ENCODE measurements around the gene GALNTL6. TPM values are rescaled to one million over a fixed set of nuclear protein-coding genes. Genes with fewer than 3 reads are reported as not detected.
A peak's percentile ranks its signal among the peaks of the same experiment; 100 is the strongest.

Gene GALNTL6
- 0.09 TPM for polyA plus RNA-seq (2012; ENCODE audit: low read depth, missing spikeins)

GRCh38 chr4:171812665-171813525, at the start of gene GALNTL6:
Gene GALNTL6, plus strand, starts transcription at chr4:171813404.
- no peak for TF ChIP-seq TAF1 (IDR thresholded peaks at IDR 0.05; ENCODE audit: low read depth, low read length)
- TF ChIP-seq SPI1 (IDR thresholded peaks at IDR 0.05; ENCODE audit: low read depth, low read length), result no peak
- no peak for TF ChIP-seq PAX5 (IDR thresholded peaks at IDR 0.05; ENCODE audit: insufficient read depth, low read length, severe bottlenecking)
- no peak for TF ChIP-seq POLR2A (IDR thresholded peaks at IDR 0.05; ENCODE audit: low read depth, low read length)
- no peak for TF ChIP-seq POU2F2 (IDR thresholded peaks at IDR 0.05; ENCODE audit: low read depth, low read length)
- no peak for TF ChIP-seq POLR2AphosphoS5 (IDR thresholded peaks at IDR 0.05; ENCODE audit: low read depth, low read length)
- FAIRE-seq, result no peak
- peak; percentile 18 for DNase-seq (ENCODE audit: insufficient read length, low spot score)

- DNase-seq (ENCODE audit: insufficient read length, low spot score) (no peak), FAIRE-seq (no peak)
- TF ChIP-seq POLR2A (IDR thresholded peaks at IDR 0.05; ENCODE audit: low read depth, low read length), result no peak
- no peak for TF ChIP-seq POU2F2 (IDR thresholded peaks at IDR 0.05; ENCODE audit: low read depth, low read length)
- TF ChIP-seq PAX5 (IDR thresholded peaks at IDR 0.05; ENCODE audit: insufficient read depth, low read length, severe bottlenecking), result no peak
- TF ChIP-seq SPI1 (IDR thresholded peaks at IDR 0.05; ENCODE audit: low read depth, low read length), result no peak
- TF ChIP-seq TAF1 (IDR thresholded peaks at IDR 0.05; ENCODE audit: low read depth, low read length), result no peak
- no peak for TF ChIP-seq POLR2AphosphoS5 (IDR thresholded peaks at IDR 0.05; ENCODE audit: low read depth, low read length)
Measured at GRCh38 chr4:171765514-171765913, 47.7 kb upstream of the GALNTL6 start.

- FAIRE-seq, result no peak
- no peak for DNase-seq (ENCODE audit: insufficient read length, low spot score)
- no peak for TF ChIP-seq PAX5 (IDR thresholded peaks at IDR 0.05; ENCODE audit: insufficient read depth, low read length, severe bottlenecking)
- no peak for TF ChIP-seq POLR2A (IDR thresholded peaks at IDR 0.05; ENCODE audit: low read depth, low read length)
Measured at GRCh38 chr4:171774642-171775190, 38.5 kb upstream of the GALNTL6 start.

- TF ChIP-seq POLR2AphosphoS5 (IDR thresholded peaks at IDR 0.05; ENCODE audit: low read depth, low read length) (no peak), SPI1 (IDR thresholded peaks at IDR 0.05; ENCODE audit: low read depth, low read length) (no peak), POU2F2 (IDR thresholded peaks at IDR 0.05; ENCODE audit: low read depth, low read length) (no peak), POLR2A (IDR thresholded peaks at IDR 0.05; ENCODE audit: low read depth, low read length) (no peak), TAF1 (IDR thresholded peaks at IDR 0.05; ENCODE audit: low read depth, low read length) (no peak), PAX5 (IDR thresholded peaks at IDR 0.05; ENCODE audit: insufficient read depth, low read length, severe bottlenecking) (no peak)
Measured at GRCh38 chr4:171779301-171779700, 33.9 kb upstream of the GALNTL6 start.

GRCh38 chr4:171785388-171785787, 27.8 kb upstream of the GALNTL6 start:
- no peak for DNase-seq (ENCODE audit: insufficient read length, low spot score)
- no peak for FAIRE-seq
- TF ChIP-seq POLR2A (IDR thresholded peaks at IDR 0.05; ENCODE audit: low read depth, low read length), result no peak
- TF ChIP-seq PAX5 (IDR thresholded peaks at IDR 0.05; ENCODE audit: insufficient read depth, low read length, severe bottlenecking), result no peak

More at GRCh38 chr4:171779301-171779700, 33.9 kb upstream of the GALNTL6 start:
- FAIRE-seq (no peak), DNase-seq (ENCODE audit: insufficient read length, low spot score) (no peak)

- TF ChIP-seq POLR2A (IDR thresholded peaks at IDR 0.05; ENCODE audit: low read depth, low read length) (no peak), POU2F2 (IDR thresholded peaks at IDR 0.05; ENCODE audit: low read depth, low read length) (no peak), TAF1 (IDR thresholded peaks at IDR 0.05; ENCODE audit: low read depth, low read length) (no peak), PAX5 (IDR thresholded peaks at IDR 0.05; ENCODE audit: insufficient read depth, low read length, severe bottlenecking) (no peak), SPI1 (IDR thresholded peaks at IDR 0.05; ENCODE audit: low read depth, low read length) (no peak), POLR2AphosphoS5 (IDR thresholded peaks at IDR 0.05; ENCODE audit: low read depth, low read length) (no peak)
- DNase-seq (ENCODE audit: insufficient read length, low spot score), result no peak
- FAIRE-seq, result no peak
Measured at GRCh38 chr4:171793723-171794122, 19.5 kb upstream of the GALNTL6 start.

GRCh38 chr4:171794528-171794927, 18.7 kb upstream of the GALNTL6 start:
- FAIRE-seq (no peak), DNase-seq (ENCODE audit: insufficient read length, low spot score) (no peak)
- TF ChIP-seq TAF1 (IDR thresholded peaks at IDR 0.05; ENCODE audit: low read depth, low read length) (no peak), POLR2A (IDR thresholded peaks at IDR 0.05; ENCODE audit: low read depth, low read length) (no peak), POLR2AphosphoS5 (IDR thresholded peaks at IDR 0.05; ENCODE audit: low read depth, low read length) (no peak), SPI1 (IDR thresholded peaks at IDR 0.05; ENCODE audit: low read depth, low read length) (no peak), PAX5 (IDR thresholded peaks at IDR 0.05; ENCODE audit: insufficient read depth, low read length, severe bottlenecking) (no peak), POU2F2 (IDR thresholded peaks at IDR 0.05; ENCODE audit: low read depth, low read length) (no peak)

GRCh38 chr4:171809854-171810253, 3.4 kb upstream of the GALNTL6 start:
- no peak for DNase-seq (ENCODE audit: insufficient read length, low spot score)

GRCh38 chr4:171812333-171812664, 905 bp upstream of the GALNTL6 start:
- DNase-seq (ENCODE audit: insufficient read length, low spot score), result no peak
- peak; percentile 71 for FAIRE-seq
- no peak for TF ChIP-seq POLR2A (IDR thresholded peaks at IDR 0.05; ENCODE audit: low read depth, low read length)
- TF ChIP-seq PAX5 (IDR thresholded peaks at IDR 0.05; ENCODE audit: insufficient read depth, low read length, severe bottlenecking), result no peak
- no peak for TF ChIP-seq POLR2AphosphoS5 (IDR thresholded peaks at IDR 0.05; ENCODE audit: low read depth, low read length)
- no peak for TF ChIP-seq POU2F2 (IDR thresholded peaks at IDR 0.05; ENCODE audit: low read depth, low read length)
- no peak for TF ChIP-seq SPI1 (IDR thresholded peaks at IDR 0.05; ENCODE audit: low read depth, low read length)
- no peak for TF ChIP-seq TAF1 (IDR thresholded peaks at IDR 0.05; ENCODE audit: low read depth, low read length)

More at GRCh38 chr4:171809854-171810253, 3.4 kb upstream of the GALNTL6 start:
- no peak for FAIRE-seq
- TF ChIP-seq POLR2A (IDR thresholded peaks at IDR 0.05; ENCODE audit: low read depth, low read length) (no peak), SPI1 (IDR thresholded peaks at IDR 0.05; ENCODE audit: low read depth, low read length) (no peak), POLR2AphosphoS5 (IDR thresholded peaks at IDR 0.05; ENCODE audit: low read depth, low read length) (no peak), POU2F2 (IDR thresholded peaks at IDR 0.05; ENCODE audit: low read depth, low read length) (no peak), PAX5 (IDR thresholded peaks at IDR 0.05; ENCODE audit: insufficient read depth, low read length, severe bottlenecking) (no peak), TAF1 (IDR thresholded peaks at IDR 0.05; ENCODE audit: low read depth, low read length) (no peak)
